H1 (cell line): ENCODE data around the gene TEN1. TPM values are rescaled to one million over a fixed set of nuclear protein-coding genes. Genes with fewer than 3 reads are reported as not detected.

Source experiments
- ATF3 ChIP-seq: IDR thresholded peaks from 2 replicates; pipeline ENCODE4 v1.6.1; 2011; ENCODE audit warnings: low read depth, mild to moderate bottlenecking, low read length; ENCODE audit not compliant: insufficient read depth
- FOSL1 ChIP-seq: IDR thresholded peaks from 2 replicates; pipeline ENCODE4 v1.6.1; 2011; ENCODE audit warnings: mild to moderate bottlenecking, low read depth, low read length, moderate library complexity; ENCODE audit not compliant: insufficient read depth
- POLR2A ChIP-seq, 2 experiments: IDR thresholded peaks; 1 replicate in 1 of 2; 2 replicates in 1 of 2; pipeline ENCODE4 v1.6.1; 2011; ENCODE audit warnings: low read depth in 2 of 2, low read length in 2 of 2, mild to moderate bottlenecking in 2 of 2; ENCODE audit errors: control extremely low read depth in 1 of 2
- polyA plus RNA-seq, 7 experiments: library from polyadenylated mRNA; depleted of rRNA in 3 of 7; stranded (reverse) in 5 of 7; unstranded in 2 of 7; fragments of >200 nt in 5 of 7; fragments of 200-250 nt in 2 of 7; gene quantifications; 1 replicate in 5 of 7; 2 replicates in 1 of 7; 4 replicates in 1 of 7; pipeline versions ENCODE4 v1.2.1 to v1.2.3, GENCODE V29; 2011 to 2013; ENCODE audit warnings: missing spikeins in 2 of 7, mixed read lengths in 2 of 7
- total RNA-seq: library from RNA; stranded (reverse); fragmentation: NEBNext Ultra II Directional; extraction: Animal tissue kit (Norgen Biotek cat#: 25700); gene quantifications from 2 replicates; pipeline ENCODE4 v1.2.1, GENCODE V29; 2021

The TEN1 gene
- total and polyA plus RNA-seq, 2 of the 8 experiments (the other 6 are each of a cell fraction or from before 2014, with no cell fraction given) = 15.9 to 18.7 TPM

GRCh38 chr17:75937652-75938051 lies 41.4 kb upstream of the TEN1 start (continued):
- TF ChIP-seq POLR2A (IDR thresholded peaks at IDR 0.05; ENCODE audit: control extremely low read depth in 1 of 2, low read depth in 2 of 2, low read length in 2 of 2) = no peak
- TF ChIP-seq FOSL1 = no peak
- no peak for TF ChIP-seq ATF3
